Testis (tissue), 2 donors: ENCODE results near the gene KCNC3.

ENCODE experiments used
- POLR2A ChIP-seq: fragments of 450-650 bp; IDR thresholded peaks from one replicate; pipeline ENCODE4 v1.6.1; 2017; ENCODE audit warnings: antibody characterized with exemption, mild to moderate bottlenecking, moderate library complexity
- TF ChIP-seq, protein P1 (sequence below), 3 experiments: fragments of 450-650 bp in 2 of 3; fragments of 200-600 bp in 1 of 3; sonication (generic) in 1 of 3; IDR thresholded peaks; one replicate each; pipeline ENCODE4 v1.5.1; 2016 to 2019; ENCODE audit warnings: antibody characterized with exemption in 3 of 3, mild to moderate bottlenecking in 2 of 3, moderate library complexity in 1 of 3

DNA sequence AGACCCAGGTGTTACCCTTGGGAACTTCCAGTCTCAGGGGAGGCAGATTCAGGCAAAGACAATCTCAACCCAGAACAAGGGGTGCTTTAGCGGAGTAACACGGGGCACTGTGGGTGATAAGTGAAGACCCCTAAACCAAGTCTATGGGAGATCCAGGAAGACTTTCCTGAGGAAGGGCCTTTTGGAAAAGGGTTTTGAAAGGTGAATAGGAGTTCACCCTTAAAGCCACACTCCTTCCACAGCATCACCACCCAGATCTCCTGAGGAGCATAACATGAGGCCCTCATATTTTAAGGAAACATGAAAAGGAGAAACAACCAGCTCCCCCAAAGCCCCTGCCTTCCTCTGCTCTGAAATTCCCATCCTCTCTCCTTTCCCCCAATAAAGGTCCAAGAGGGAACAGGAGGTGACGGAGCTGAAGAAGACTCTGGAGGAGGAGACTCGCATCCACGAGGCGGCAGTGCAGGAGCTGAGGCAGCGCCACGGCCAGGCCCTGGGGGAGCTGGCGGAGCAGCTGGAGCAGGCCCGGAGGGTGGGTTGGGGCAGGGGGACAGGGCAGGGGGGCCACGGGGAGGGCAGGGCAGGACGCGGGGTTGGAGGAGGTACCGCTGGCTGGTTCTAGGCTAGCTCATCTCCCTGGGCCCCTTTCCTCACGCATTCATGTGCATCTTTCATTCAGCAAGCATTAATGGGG is 52.7 kb downstream of the KCNC3 start:
- TF ChIP-seq, protein P1, sequence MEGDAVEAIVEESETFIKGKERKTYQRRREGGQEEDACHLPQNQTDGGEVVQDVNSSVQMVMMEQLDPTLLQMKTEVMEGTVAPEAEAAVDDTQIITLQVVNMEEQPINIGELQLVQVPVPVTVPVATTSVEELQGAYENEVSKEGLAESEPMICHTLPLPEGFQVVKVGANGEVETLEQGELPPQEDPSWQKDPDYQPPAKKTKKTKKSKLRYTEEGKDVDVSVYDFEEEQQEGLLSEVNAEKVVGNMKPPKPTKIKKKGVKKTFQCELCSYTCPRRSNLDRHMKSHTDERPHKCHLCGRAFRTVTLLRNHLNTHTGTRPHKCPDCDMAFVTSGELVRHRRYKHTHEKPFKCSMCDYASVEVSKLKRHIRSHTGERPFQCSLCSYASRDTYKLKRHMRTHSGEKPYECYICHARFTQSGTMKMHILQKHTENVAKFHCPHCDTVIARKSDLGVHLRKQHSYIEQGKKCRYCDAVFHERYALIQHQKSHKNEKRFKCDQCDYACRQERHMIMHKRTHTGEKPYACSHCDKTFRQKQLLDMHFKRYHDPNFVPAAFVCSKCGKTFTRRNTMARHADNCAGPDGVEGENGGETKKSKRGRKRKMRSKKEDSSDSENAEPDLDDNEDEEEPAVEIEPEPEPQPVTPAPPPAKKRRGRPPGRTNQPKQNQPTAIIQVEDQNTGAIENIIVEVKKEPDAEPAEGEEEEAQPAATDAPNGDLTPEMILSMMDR (IDR thresholded peaks at IDR 0.05): no peak
- no peak for TF ChIP-seq POLR2A
